ENCODE results near the gene SLC7A4.

DNA sequence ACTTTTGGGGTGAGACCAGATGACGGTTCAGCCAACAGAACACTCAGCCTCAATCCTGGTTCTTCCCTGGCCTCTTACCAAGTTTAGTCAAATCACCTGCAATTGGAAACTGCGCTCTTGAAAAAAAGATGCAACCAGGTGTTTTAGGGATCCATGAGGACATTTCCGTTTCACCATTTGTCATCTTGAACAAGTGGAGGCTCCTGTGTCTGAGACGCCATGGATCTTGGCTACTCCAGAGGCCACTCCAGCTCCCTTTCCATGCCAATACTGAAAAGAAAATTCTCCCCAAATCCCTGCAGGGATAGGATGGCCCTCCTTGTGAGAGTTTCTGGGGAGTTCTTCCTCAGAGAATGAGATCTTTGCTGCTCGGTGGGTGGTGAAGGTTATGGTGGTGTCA is 41.1 kb upstream of the SLC7A4 start:
- no peak for TF ChIP-seq ELF4 (IDR thresholded peaks at IDR 0.05)
- TF ChIP-seq FOXA1 (IDR thresholded peaks at IDR 0.05), result no peak
- no peak for TF ChIP-seq SUZ12 (IDR thresholded peaks at IDR 0.05)
- TF ChIP-seq BHLHE40 (IDR thresholded peaks at IDR 0.05; ENCODE audit: borderline replicate concordance), result no peak
- TF ChIP-seq CTBP1 (IDR thresholded peaks at IDR 0.05; ENCODE audit: borderline replicate concordance), result no peak
- TF ChIP-seq FOXK2 (IDR thresholded peaks at IDR 0.05), result no peak
- TF ChIP-seq SP1 (IDR thresholded peaks at IDR 0.05), result no peak
- no peak for TF ChIP-seq FOXM1 (IDR thresholded peaks at IDR 0.05; ENCODE audit: borderline replicate concordance)
- no peak for TF ChIP-seq NFRKB (IDR thresholded peaks at IDR 0.05)
- TF ChIP-seq TARDBP (IDR thresholded peaks at IDR 0.05), result no peak
- no peak for TF ChIP-seq PKNOX1 (IDR thresholded peaks at IDR 0.05)
- TF ChIP-seq HDGF (IDR thresholded peaks at IDR 0.05; ENCODE audit: borderline replicate concordance), result no peak
- TF ChIP-seq ZNF384 (IDR thresholded peaks at IDR 0.05), result no peak
- no peak for TF ChIP-seq LEF1 (IDR thresholded peaks at IDR 0.05; ENCODE audit: borderline replicate concordance)

Data from HEK293T (cell line).